ENCODE measurements around the gene LRP8.
"Not testable (repeated sequence)": the region's sequence is repeated elsewhere in the genome, so short reads cannot be mapped to it uniquely, and the experiment has no call there.

Gene LRP8

GRCh38 chr1:53284224-53285020, 43.4 kb downstream of the LRP8 start:
- no peak for DNase-seq (ENCODE audit: low read depth in 2 of 2)

GRCh38 chr1:53283156-53283555, 44.7 kb downstream of the LRP8 start:
- DNase-seq (ENCODE audit: low read depth in 2 of 2): not testable (repeated sequence)

GRCh38 chr1:53281133-53281532, 46.7 kb downstream of the LRP8 start:
- DNase-seq (ENCODE audit: low read depth in 2 of 2): no peak

- DNase-seq (ENCODE audit: low read depth in 2 of 2): no peak
Measured at GRCh38 chr1:53280496-53280895, 47.4 kb downstream of the LRP8 start.

GRCh38 chr1:53279296-53280200, 48.3 kb downstream of the LRP8 start:
- DNase-seq (ENCODE audit: low read depth in 2 of 2): no peak

DNA sequence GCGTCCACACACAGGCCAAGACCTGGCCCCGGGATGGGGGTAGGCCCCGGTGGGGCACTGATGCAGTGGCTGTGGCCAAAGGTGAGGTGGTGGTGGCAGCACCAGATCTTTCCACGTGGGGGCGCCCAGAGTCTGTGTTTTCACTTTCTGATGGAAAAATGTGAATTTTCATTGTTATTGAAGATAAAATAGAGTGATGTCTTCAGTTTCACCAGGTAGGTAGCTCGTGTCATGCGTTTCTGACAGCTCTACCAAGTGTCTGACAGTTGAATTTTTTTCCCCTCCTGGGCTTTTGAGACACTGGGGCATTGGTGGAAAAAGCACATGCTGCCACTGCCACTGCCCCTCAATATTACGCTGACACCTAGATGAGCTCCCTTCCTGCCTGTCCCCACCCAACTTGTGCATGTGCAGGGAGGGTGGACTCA, 49.6 kb downstream of the LRP8 start:
- DNase-seq (ENCODE audit: low read depth in 2 of 2): peak; percentile 24 to 48

DNA sequence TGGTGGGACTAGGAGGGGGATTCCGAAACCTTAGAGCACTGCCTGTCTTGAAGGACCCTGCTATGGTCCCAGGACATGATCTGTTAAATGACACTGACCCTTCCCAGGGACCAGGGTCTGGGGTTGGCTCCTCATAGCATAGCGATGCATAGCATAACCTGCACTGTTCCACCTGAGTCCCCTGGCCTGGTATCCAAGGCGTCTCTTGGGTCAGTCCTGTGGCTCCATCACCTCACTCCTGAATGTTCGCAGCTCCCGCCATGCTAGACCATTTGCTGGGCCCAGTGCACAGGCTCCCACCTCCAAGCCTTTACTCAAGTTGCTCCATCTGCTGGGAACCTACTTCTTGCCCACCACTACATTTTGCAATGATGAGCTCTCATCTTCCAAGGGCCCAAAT, 50.5 kb downstream of the LRP8 start:
- DNase-seq (ENCODE audit: low read depth in 2 of 2): no peak

- no peak for DNase-seq (ENCODE audit: low read depth in 2 of 2)
Measured at GRCh38 chr1:53276902-53277281, 51.0 kb downstream of the LRP8 start.

- DNase-seq (ENCODE audit: low read depth in 2 of 2): no peak
Measured at GRCh38 chr1:53276153-53276901, 51.5 kb downstream of the LRP8 start.

GRCh38 chr1:53275566-53275965, 52.3 kb downstream of the LRP8 start:
- DNase-seq (ENCODE audit: low read depth in 2 of 2): no peak

DNA sequence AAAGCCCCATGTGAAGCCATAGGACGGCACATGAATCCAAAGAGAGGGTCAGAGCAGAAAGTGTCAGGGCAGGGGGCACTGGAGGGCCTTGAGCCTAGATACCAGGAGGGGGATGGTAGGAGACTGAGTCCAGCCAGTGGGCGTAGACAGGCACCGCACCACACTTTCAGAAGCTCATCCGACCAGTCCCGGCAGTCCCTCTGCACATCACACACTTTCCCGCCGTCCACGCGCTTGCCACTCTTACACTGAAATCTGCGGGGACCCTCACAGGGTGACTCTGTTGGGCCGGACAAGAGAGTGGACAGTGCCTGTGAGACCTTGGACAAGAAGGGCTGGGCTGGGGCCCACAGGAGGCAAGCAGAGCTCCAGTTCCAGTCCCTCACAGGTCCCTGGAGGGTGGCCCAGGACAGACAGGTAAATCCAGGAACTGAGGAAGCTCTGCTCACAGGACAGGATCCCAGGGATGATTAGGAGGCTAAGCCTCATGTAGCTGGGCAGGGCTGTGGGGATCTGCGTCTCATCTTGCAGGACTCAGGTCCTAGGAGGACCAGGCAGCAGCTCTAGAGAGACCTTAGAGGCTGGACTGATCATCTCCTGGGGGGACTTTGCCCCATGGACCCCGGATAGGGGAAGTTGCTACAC, 53.2 kb downstream of the LRP8 start:
- DNase-seq (ENCODE audit: low read depth in 2 of 2): no peak

GRCh38 chr1:53274026-53274425, 53.8 kb downstream of the LRP8 start:
- no peak for DNase-seq (ENCODE audit: low read depth in 2 of 2)

- DNase-seq (ENCODE audit: low read depth in 2 of 2): no peak
Measured at GRCh38 chr1:53273526-53273925, 54.3 kb downstream of the LRP8 start.

- DNase-seq (ENCODE audit: low read depth in 2 of 2): no peak
Measured at GRCh38 chr1:53272349-53272748, 55.5 kb downstream of the LRP8 start.

GRCh38 chr1:53271446-53272090, 56.3 kb downstream of the LRP8 start:
- DNase-seq (ENCODE audit: low read depth in 2 of 2): no peak

- no peak for DNase-seq (ENCODE audit: low read depth in 2 of 2)
Measured at GRCh38 chr1:53270873-53271272, 57.0 kb downstream of the LRP8 start.

- DNase-seq (ENCODE audit: low read depth in 2 of 2): no peak
Measured at GRCh38 chr1:53270107-53270506, 57.8 kb downstream of the LRP8 start.

DNA sequence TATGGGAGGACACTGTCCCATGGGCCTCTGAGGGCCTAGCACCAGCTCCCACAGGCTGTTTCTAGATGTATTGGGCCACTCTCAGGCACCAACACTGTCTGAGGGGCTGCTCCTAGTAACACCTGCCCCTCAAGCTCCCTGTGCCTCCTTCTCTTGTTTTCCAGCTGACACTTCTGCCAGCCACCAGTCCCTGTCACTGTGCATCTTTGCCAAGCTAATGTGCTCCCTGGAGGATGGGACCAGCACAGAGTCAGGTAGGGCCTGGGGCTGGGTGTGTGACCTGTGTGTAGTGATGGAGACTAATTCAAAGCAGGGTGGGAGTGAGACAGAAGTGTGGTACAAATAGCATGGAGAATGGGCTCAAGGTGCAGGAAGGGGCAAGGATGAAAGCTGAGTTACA, 60.1 kb downstream of the LRP8 start:
- DNase-seq (ENCODE audit: low read depth in 2 of 2): no peak

DNA sequence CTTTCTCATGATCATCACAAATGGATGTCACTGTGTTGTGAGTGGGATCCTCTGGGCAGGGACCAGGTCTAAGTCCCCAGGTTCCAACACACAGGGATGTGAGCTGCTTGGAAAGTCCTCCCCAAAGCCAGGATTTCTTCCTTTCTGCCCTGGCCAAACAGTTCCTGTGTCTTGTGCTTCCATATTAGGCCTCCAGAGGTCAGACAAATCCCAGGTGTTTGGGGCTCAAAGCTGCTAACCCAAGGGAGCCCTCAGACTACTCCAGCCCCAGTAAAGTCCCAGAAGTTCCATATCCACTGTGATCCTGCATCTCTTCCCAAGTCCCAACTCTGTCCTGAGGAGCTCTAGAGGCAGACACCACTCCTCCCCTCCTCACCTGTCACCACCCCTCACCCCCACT, 61.8 kb downstream of the LRP8 start:
- no peak for DNase-seq (ENCODE audit: low read depth in 2 of 2)

DNA sequence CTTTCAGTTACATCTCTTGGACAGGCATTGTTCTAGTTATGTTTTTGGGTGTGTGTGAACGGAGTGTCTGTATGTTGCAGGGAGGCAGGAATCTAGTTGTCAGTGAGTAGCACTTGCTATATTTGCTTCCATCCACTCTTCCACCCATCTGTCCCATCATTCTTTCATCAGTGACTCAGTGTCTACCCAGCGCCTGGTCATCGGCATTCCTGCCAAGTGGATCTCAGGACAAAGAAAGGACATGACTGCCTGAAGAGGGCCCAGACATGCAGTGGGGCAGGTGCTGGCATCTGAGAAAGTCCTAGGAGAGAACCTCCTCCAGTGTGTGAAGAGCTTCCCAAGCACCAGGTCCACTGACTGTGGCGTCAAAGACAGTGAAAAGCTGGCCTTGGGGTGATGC, 62.3 kb downstream of the LRP8 start:
- DNase-seq (ENCODE audit: low read depth in 2 of 2): no peak

DNA sequence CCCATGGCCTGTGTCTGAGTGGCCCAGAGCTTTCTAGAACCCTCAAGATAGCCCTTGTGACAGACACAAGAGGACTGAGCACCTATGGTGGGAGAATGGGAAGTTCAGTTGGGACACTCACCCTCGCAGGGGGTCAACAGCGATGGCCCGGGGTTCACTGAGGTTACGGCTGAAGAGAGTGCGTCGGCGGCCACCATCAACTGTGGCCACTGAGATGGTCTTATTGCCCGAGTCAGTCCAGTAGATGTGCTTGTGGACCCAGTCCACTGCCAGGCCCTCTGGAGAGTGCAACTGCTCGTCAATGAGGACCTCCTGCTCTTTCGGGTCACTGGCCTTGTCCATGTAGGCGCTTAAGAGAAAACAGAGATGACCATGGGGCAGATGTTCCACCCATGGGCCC, 63.8 kb downstream of the LRP8 start:
- no peak for DNase-seq (ENCODE audit: low read depth in 2 of 2)
